GM12892 (cell line): Measurements from ENCODE around the gene TENM4.

Source experiments
- DNase-seq: peaks from one replicate; pipeline ENCODE4 v3.0.0; 2011; ENCODE audit not compliant: insufficient read length
- FAIRE-seq: peaks from 2 replicates; lab custom pipeline; 2011; peaks lifted over from hg19 to GRCh38; lab: Jason Lieb, UNC
- POLR2A ChIP-seq: IDR thresholded peaks from 2 replicates; pipeline ENCODE4 v1.6.1; 2011; ENCODE audit warnings: low read depth, low read length, control low read depth
- POLR2AphosphoS5 ChIP-seq: IDR thresholded peaks from 2 replicates; pipeline ENCODE4 v1.6.1; 2011; ENCODE audit warnings: low read depth, low read length, control low read depth
- TAF1 ChIP-seq: IDR thresholded peaks from 2 replicates; pipeline ENCODE4 v1.6.1; 2011; ENCODE audit warnings: low read depth, mild to moderate bottlenecking, control low read depth, low read length, borderline replicate concordance

TENM4 gene

DNA sequence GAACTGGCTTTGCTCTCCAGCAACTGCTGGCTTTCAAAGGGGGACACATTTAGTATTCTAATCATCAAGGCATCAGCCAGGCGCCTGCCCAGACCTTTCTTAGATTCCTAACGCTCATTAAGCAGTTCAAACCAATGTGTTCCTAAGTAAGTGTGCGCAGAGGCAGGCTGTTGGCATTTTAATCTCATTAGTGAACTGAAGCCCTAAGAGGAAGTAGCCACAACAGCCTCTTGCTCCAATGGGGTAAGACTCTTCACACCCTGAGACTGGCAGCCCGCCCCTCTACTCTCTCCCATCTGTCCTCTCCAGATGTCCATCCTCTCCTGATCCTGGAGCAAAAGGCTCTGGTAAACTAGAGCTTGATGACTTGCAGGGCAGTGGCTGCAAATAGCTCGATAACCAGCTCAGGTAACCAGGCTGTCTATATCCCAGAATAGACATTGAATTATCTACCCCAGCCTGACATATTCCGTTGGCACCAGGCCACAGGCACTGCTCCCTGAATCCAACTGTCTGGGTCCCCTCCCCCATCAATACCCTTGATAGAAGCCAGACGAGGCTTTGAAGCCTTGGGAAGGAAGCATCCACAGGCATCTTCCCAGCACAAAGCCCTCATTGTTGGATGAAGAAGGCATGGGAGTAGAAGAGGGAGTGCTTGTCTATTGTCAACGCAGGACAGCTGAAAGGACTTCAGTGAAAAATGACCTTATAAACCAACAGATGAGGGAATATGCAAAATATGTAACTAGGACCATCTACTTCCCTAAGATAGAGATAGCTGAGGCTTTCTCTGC is 321.1 kb downstream of the TENM4 start:
- FAIRE-seq = peak; percentile 30
- TF ChIP-seq POLR2AphosphoS5 (no peak), TAF1 (no peak), POLR2A (no peak)
- DNase-seq = no peak

DNA sequence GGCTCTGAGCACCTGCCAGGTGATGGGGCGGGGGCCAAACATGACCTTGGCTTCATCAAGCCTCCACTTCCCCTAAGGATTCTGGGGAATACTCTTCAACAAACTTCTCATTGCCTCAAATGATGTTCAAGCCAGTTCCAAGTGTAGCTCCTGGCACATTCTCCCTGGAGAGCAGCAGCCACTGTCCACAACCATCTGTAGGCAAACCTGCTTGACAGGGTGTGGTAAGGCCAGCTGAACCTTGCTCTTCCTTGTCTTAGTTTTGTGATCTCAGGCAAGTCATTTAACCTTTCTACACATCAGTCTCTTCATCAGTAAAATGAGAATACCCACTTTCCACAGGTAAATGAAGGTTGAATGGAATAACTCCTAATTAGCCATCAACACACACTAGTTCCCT is 323.3 kb downstream of the TENM4 start:
- FAIRE-seq (no peak), DNase-seq (no peak)
- no peak for TF ChIP-seq TAF1
- TF ChIP-seq POLR2AphosphoS5 = no peak
- no peak for TF ChIP-seq POLR2A

GRCh38 chr11:79116600-79116999 is 324.2 kb downstream of the TENM4 start:
- FAIRE-seq = no peak
- TF ChIP-seq POLR2AphosphoS5 (no peak), TAF1 (no peak), POLR2A (no peak)
- DNase-seq = no peak

- FAIRE-seq (no peak), DNase-seq (no peak)
- no peak for TF ChIP-seq POLR2A
- TF ChIP-seq TAF1 = no peak
- no peak for TF ChIP-seq POLR2AphosphoS5
Measured at GRCh38 chr11:79113054-79113690, 327.7 kb downstream of the TENM4 start.

GRCh38 chr11:79110796-79111195 is 330.0 kb downstream of the TENM4 start:
- no peak for FAIRE-seq
- TF ChIP-seq POLR2AphosphoS5 = no peak
- TF ChIP-seq TAF1 = no peak
- TF ChIP-seq POLR2A = no peak
- no peak for DNase-seq

- TF ChIP-seq POLR2A = no peak
- TF ChIP-seq TAF1 = no peak
- TF ChIP-seq POLR2AphosphoS5 = no peak
- DNase-seq = no peak
- FAIRE-seq = no peak
Measured at GRCh38 chr11:79110321-79110720, 330.5 kb downstream of the TENM4 start.

DNA sequence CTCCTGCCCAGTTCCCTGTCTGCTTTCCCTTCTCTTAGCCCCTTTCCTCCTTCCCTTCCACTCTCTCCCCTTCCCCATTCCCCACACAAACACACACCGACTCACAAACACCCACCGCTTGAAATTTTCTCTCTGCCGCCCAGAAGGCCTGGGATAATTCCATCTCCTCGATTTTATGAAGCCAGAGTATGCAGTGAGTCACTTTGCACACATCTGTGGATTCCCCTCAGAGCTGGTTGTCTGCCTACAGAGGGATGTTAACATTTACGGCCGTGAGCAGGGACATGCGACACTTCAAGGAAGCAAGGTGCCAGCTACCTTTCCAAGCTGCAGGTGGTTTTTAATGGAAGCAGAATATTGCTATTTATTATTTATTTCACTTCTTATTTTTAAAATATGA is 332.0 kb downstream of the TENM4 start:
- DNase-seq (no peak), FAIRE-seq (no peak)
- TF ChIP-seq TAF1 = no peak
- no peak for TF ChIP-seq POLR2AphosphoS5
- no peak for TF ChIP-seq POLR2A

DNA sequence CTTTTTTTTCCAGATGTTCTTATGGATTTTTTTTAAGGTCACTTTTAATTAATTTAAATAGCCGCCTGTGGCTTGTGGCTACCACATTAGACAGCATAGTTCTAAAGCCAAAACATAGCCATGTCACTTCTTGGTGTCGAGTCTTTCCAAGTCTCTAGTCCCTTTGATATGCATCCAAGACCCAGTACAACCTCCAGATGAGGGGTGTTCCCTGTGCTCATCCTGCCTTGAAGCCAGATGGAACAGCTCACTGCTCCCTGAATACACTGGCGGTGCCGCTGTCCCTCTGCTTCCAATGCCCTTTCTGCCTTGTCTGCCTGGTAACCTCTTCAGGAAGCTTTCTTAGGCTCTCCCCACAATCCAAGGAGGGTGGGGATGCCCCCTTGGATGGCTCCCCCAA is 338.0 kb downstream of the TENM4 start:
- DNase-seq = no peak

GRCh38 chr11:79101656-79102055 is 339.2 kb downstream of the TENM4 start:
- FAIRE-seq (peak; percentile 21), DNase-seq (no peak)
- TF ChIP-seq POLR2A = no peak

More for the DNA sequence above, 338.0 kb downstream of the TENM4 start:
- TF ChIP-seq TAF1 (no peak), POLR2AphosphoS5 (no peak), POLR2A (no peak)
- FAIRE-seq = no peak

DNA sequence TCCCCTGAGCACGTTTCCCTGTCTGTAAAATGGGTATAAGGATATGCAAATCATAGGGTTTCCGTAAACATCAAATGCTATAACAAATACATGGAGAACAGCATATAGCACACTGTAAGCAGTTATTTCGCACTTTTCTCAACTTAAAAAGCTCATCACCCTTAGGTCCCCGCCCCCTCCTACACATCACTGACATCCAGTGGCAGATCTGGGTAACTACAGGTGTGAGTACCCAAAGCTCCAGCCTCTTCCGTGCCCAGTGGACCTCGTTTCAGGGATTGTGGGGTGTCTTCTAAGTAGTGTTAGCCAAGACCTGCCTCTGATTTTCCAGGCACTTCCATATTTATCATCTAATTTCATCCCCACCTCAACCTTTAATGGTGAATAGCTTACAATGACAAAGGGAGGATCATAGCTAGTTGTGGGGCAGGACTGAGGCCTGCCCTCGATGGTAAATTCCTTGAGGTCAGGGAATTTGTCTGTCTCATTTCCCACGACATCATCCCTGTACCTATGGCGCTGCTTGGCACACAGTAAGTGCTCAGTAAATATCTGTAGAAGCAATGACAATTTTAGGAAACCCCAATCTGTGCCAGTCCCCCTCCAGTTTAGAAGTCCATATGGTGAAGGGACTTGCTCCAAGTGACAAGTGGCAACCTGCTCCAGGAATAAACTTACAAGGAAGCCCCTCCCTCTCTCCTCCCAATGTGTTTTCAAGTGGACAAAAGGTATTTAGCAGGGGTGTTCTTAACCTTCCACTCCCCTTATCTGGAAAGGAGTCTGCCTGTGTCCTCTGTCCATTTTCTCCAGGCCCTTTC is 340.5 kb downstream of the TENM4 start:
- TF ChIP-seq POLR2AphosphoS5 (no peak), POLR2A (no peak), TAF1 (no peak)
- peak; percentile 95 for FAIRE-seq
- DNase-seq = peak; percentile 41

GRCh38 chr11:79098146-79098545 is 342.7 kb downstream of the TENM4 start:
- FAIRE-seq (no peak), DNase-seq (no peak)
- TF ChIP-seq POLR2AphosphoS5 (no peak), TAF1 (no peak), POLR2A (no peak)

DNA sequence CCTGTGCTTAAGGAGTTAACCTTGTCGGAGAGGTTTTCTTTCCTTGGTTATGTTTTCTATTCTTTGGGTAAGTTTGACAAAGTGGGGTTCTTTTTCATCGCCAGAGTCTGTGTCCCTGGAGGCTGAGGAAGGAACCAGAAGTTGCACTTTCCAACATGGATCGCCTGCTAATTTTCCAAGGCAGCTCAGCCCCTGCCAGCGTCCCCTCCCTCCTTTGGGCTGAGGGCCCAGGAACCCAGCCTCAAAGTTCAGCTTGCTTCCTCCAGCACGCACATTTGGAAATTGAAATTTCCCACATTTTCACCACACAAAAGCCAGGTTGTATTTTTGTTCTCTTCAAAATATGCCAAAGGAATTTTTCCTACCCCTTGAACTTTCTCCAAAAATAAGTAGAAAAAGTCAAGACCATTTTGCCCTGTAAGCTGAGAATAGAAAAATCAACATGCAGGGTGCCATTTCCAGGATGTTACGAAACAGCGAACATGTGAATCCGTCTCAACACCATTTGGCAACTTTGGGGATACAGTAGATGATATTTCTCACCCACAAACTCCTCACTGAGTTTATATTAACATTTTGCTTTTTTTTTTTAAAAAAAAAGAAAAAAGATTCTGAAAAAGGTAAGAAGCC is 343.5 kb downstream of the TENM4 start:
- no peak for TF ChIP-seq POLR2AphosphoS5
- no peak for TF ChIP-seq TAF1
- TF ChIP-seq POLR2A = no peak
- FAIRE-seq = no peak
- no peak for DNase-seq
